HTERT RPE-1 (cell line): ENCODE results near the gene KCTD14.
"Not testable (repeated sequence)": the region's sequence is repeated elsewhere in the genome, so short reads cannot be mapped to it uniquely, and the experiment has no call there.

Experiments used
- in situ Hi-C: fragments of 300-500 bp; cut with MboI; formaldehyde crosslinking; loops from 4 replicates; pipeline ENCODE4 v1.14.3; 2020; ENCODE audit warnings: low sequenced_read_pairs

KCTD14 gene

GRCh38 chr11:78048561-78048960, 25.5 kb upstream of the KCTD14 start:
- in situ Hi-C loops, result no loop called here

- in situ Hi-C loops, result no loop called here
Observed at GRCh38 chr11:78046486-78046854, 23.4 kb upstream of the KCTD14 start.

- in situ Hi-C loops, result no loop called here
Observed at GRCh38 chr11:78045851-78046485, 22.9 kb upstream of the KCTD14 start.

- in situ Hi-C loops, result no loop called here
Observed at GRCh38 chr11:78044706-78045105, 21.6 kb upstream of the KCTD14 start.

- in situ Hi-C loops, result no loop called here
Observed at GRCh38 chr11:78041843-78042440, 18.9 kb upstream of the KCTD14 start.

DNA sequence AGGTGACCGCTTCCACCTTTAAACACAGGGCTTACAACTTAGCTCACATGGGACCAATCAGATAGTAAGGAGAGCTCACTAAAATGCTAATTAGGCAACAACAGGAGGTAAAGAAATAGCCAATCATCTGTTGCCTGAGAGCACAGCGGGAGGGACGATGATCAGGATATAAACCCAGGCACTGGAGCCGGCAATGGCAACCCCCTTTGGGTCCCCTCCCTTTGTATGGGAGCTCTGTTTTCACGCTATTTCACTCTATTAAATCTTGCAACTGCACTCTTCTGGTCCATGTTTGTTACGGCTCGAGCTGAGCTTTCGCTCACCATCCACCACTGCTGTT, 18.3 kb upstream of the KCTD14 start:
- in situ Hi-C loops, result not testable (repeated sequence)

DNA sequence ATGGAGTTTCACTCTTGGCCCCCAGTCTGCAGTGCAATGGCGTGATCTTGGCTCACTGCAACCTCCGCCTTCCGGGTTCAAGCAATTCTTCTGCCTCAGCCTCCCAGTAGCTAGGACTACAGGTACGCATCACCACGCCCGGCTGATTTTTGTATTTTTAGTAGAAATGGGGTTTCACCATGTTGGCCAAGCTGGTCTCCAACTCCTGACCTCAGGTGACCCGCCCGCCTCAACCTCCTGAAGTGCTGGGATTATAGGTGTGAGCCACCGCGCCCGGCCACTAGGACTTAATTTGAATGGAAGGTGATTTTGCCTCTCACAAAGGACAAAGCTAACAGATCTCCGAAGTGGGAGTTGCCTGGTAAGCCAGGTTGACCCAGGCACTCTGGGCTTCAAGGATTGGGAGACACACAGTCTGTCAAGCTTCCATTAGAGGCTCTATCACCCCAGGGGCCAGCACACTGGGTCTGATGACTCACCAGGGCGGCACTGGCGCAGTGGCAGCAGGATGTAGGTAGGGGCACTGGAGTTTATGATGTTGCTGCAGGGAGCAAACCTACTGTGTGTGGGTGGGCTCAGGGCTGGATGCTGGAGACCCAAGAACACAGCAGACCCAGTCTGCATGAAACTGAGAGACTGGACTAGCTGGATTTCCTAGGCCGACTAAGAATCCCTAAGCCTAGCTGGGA, 17.8 kb upstream of the KCTD14 start:
- in situ Hi-C loops, result no loop called here

- in situ Hi-C loops, result no loop called here
Observed at GRCh38 chr11:78039919-78040671, 17.0 kb upstream of the KCTD14 start.

DNA sequence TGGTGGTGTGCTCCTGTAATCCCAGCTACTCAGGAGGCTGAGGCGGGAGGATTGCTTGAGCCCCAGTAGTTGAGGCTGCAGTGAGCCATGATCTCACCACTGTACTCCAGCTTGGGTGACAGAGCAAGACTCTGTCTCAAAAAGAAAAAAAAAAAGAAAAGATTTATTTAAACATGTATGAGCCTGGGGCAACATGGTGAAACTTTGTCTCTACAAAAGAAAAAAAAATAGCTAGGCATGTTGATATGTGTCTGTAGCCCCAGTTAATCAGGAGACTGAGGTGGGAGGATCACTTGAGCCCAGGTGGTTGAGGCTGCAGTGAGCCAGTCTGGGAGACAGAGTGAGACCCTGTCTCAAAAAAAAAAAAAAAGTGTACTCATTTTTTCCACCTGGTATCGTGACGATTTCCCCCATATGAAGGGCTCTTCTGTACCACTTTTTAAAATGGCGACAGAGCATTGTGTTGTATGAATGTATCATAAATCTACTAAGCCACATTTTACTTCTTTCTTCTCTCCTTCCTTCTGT, 16.4 kb upstream of the KCTD14 start:
- in situ Hi-C loops, result no loop called here

- in situ Hi-C loops, result no loop called here
Observed at GRCh38 chr11:78038697-78039313, 15.7 kb upstream of the KCTD14 start.

DNA sequence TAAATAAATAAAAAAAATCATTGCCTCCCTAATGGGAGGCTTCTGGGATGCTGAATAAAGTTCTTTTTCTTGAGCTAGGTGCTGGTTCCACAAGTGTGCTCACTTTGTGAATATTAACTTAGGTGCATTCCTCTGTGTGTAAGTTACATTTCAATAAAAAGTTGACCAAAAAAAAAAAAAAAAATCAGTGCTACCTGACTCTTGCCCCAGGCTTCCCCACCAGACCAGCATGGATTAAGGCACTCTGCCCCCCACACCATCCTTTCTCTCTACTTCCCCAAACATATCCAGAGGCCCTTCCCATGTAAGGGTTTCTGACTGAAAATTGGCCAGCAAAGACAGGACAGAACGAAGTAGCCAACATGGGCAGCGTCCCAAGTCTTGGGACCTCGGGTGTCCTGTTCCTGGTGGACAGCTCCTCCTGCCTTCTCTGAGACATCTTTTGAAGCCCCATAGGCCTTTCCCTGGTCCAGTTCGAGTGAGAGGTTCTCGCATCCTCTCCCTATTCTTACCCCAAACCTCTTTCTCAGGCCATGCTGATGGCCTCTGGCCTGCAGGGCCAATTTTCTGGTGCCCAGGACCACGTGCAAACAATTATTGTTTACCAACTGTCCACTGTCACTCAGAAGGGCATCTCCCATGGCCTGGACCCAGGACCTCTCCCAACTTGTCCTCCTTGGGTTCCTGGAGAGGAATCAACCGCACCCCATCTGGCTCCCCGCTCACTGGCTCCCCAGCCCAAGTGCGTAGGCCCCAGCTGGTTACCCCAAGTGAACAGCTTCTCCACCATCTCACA, 14.9 kb upstream of the KCTD14 start:
- in situ Hi-C loops, result no loop called here

DNA sequence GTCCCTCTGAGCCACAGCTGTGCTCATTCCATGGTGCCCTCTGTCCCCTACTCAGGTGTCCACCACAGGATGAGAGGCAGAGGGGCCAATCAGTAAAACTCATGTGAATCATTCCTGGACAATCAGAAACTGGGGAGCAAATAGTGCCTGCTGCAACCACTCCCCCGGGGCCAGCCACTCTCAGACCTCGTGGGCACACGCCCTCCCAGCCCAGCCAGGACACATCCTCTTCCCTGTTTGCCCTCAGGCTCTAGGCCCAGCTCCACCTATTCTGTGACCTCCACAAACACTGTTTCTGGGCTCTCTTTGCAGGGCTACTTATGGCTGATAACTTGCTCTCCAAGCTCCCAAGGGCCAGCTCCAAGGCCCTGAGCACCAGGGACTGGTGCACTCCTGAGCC, 14.0 kb upstream of the KCTD14 start:
- in situ Hi-C loops, result no loop called here

DNA sequence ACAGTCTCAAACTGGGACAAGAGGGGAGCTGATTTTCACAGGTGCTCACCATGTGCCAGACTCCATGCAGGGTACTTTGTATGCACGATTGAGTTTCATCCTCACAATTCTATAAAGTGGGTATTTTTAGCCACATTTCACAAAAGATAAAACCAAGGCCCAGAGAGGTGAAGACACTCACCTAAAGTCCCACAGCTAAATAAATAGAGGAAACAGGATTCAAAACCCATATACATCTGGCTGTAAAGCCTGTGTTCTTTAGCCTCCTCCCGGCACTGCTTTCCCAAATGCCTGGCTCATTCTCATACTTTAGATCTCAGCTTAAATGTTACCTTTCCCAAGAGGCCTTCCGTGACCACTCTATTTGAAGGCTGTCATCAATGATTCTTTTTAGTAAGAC, 13.2 kb upstream of the KCTD14 start:
- in situ Hi-C loops, result no loop called here

DNA sequence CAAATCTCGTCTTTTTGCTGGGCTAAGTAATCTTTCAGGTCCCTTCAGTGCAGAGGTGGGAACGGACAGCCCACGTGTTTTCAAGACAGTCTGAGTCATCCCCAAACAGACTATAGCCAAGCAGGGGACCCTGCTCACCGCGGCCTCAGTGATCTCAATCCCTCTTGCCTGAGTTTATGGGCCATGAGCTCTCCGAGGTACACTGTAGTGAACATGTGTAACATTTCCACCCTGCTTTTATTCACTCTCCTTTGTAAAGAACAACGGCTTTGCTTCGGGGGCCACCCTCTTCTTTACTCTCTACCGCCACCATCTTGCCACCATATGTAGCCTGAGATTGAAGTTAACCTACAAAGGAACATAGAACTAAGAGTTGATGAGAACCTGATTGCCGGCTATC, 11.5 kb upstream of the KCTD14 start:
- in situ Hi-C loops, result no loop called here

- in situ Hi-C loops, result no loop called here
Observed at GRCh38 chr11:78033040-78033439, 10.0 kb upstream of the KCTD14 start.

- in situ Hi-C loops, result no loop called here
Observed at GRCh38 chr11:78032090-78032489, 9.0 kb upstream of the KCTD14 start.

GRCh38 chr11:78031629-78032028, 8.6 kb upstream of the KCTD14 start:
- in situ Hi-C loops, result no loop called here

DNA sequence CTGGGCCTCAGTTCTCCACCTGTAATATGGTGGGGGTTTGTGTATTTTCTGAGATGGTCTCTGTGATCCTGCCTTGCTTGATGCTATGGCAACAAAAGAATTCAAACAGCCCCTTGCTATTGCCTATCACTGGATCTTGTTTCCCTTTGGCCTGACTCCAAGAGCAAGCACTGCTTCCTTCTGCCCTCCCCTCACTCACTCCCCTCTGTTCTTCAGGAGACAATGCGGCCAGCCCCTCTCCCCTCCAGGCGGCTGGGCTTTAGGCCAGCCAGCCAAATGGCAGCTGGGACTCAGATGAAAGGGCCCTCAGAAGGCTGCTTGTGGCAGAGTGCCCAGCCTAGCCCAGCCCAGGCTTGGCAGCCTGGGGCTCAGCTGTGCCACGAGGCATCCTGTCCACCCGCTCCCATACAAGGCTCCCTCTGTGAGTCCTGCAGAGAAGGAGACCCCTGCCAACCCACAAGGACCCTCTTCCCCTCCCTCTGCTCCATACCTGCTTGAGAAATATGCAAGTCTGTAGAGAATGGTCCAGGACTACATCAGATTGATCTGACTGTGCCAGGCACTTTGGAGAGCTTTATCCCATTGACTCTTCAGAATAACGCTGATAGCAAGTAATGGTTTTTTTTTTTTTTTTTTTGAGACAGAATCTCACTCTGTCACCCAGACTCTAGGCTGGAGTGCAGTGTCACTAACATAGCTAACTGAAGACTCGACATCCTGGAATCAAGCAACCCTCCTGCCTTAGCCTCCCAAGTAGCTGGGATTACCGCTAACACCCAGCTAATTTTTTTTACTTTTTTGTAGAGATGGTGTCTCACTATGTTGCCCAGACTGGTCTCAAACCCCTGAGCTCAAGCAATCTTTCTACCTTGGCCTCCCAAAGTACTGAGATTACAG, 7.6 kb upstream of the KCTD14 start:
- in situ Hi-C loops, result no loop called here

- in situ Hi-C loops, result not testable (repeated sequence)
Observed at GRCh38 chr11:78028423-78028822, 5.3 kb upstream of the KCTD14 start.
